ENCODE measurements around the gene FERMT3. TPM values are rescaled to one million over a fixed set of nuclear protein-coding genes. Genes with fewer than 3 reads are reported as not detected.

Gene FERMT3
- total and polyA plus RNA-seq, 9 donors, result 4.9 to 12.2 (median 10.1) TPM

GRCh38 chr11:64255135-64256128, 48.9 kb downstream of the FERMT3 start:
- no peaks in the 10 kb centered on the region for H3K9me3 ChIP-seq (replicated peaks; ENCODE audit: control insufficient read depth, low read depth, low read length)
- H3K27ac ChIP-seq (ENCODE audit: low read length), result no peak overlapping the region
- H3K4me1 ChIP-seq (ENCODE audit: control insufficient read depth, insufficient read depth, low read length), result peaks cover 29% of the 10 kb centered on the region
- DNase-seq, result no peak
- H3K27me3 ChIP-seq (ENCODE audit: control insufficient read depth, insufficient read depth, low read length), result no peaks in the 10 kb centered on the region
- peaks cover 49% of the 10 kb centered on the region for H3K36me3 ChIP-seq (ENCODE audit: control insufficient read depth, insufficient read depth, low read length)
- 88% methylated on average over 28 of the region's 35 CpGs for WGBS (ENCODE audit: insufficient coverage)
- H3K4me3 ChIP-seq (ENCODE audit: low read length), result no peak overlapping the region

DNA sequence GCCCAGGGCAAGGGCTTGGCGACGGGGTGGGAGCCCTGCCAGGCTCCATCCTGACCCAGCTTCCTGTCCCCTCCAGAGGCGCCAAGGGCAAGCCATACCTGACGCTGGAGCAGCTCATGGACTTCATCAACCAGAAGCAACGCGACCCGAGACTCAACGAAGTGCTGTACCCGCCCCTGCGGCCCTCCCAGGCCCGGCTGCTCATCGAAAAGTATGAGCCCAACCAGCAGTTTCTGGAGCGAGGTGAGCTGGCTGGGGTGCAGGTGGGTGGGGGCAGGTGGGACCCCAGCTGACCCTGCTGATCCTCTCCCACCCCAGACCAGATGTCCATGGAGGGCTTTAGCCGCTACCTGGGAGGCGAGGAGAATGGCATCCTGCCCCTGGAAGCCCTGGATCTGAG, 49.8 kb downstream of the FERMT3 start:
- Histone ChIP-seq H3K9me3 (replicated peaks; ENCODE audit: control insufficient read depth, low read depth, low read length) (no peaks in the 10 kb centered on the region), H3K27me3 (ENCODE audit: control insufficient read depth, insufficient read depth, low read length) (no peaks in the 10 kb centered on the region), H3K4me3 (ENCODE audit: low read length) (no peak overlapping the region), H3K4me1 (ENCODE audit: control insufficient read depth, insufficient read depth, low read length) (peaks cover 22% of the 10 kb centered on the region), H3K27ac (ENCODE audit: low read length) (no peak overlapping the region), H3K36me3 (ENCODE audit: control insufficient read depth, insufficient read depth, low read length) (peaks cover 54% of the 10 kb centered on the region)
- DNase-seq, result no peak
- 80% methylated on average over 13 of the region's 15 CpGs for WGBS (ENCODE audit: insufficient coverage)

- no peak for DNase-seq
- no peak overlapping the region for H3K4me3 ChIP-seq (ENCODE audit: low read length)
- H3K9me3 ChIP-seq (replicated peaks; ENCODE audit: control insufficient read depth, low read depth, low read length), result no peaks in the 10 kb centered on the region
- H3K27ac ChIP-seq (ENCODE audit: low read length), result no peak overlapping the region
- 89% methylated on average over 15 of the region's 24 CpGs for WGBS (ENCODE audit: insufficient coverage)
- H3K36me3 ChIP-seq (ENCODE audit: control insufficient read depth, insufficient read depth, low read length), result peaks cover 75% of the 10 kb centered on the region
- H3K4me1 ChIP-seq (ENCODE audit: control insufficient read depth, insufficient read depth, low read length), result peaks cover 4% of the 10 kb centered on the region
- H3K27me3 ChIP-seq (ENCODE audit: control insufficient read depth, insufficient read depth, low read length), result no peaks in the 10 kb centered on the region
Measured at GRCh38 chr11:64258356-64258755, 51.8 kb downstream of the FERMT3 start.

GRCh38 chr11:64258946-64259532, 52.5 kb downstream of the FERMT3 start:
- H3K4me1 ChIP-seq (ENCODE audit: control insufficient read depth, insufficient read depth, low read length), result no peaks in the 10 kb centered on the region
- H3K27me3 ChIP-seq (ENCODE audit: control insufficient read depth, insufficient read depth, low read length), result no peaks in the 10 kb centered on the region
- 89% methylated on average over 32 of the region's 32 CpGs for WGBS (ENCODE audit: insufficient coverage)
- DNase-seq, result no peak
- peaks cover 79% of the 10 kb centered on the region for H3K36me3 ChIP-seq (ENCODE audit: control insufficient read depth, insufficient read depth, low read length)
- H3K27ac ChIP-seq (ENCODE audit: low read length), result no peak overlapping the region
- H3K9me3 ChIP-seq (replicated peaks; ENCODE audit: control insufficient read depth, low read depth, low read length), result no peaks in the 10 kb centered on the region
- no peak overlapping the region for H3K4me3 ChIP-seq (ENCODE audit: low read length)

DNA sequence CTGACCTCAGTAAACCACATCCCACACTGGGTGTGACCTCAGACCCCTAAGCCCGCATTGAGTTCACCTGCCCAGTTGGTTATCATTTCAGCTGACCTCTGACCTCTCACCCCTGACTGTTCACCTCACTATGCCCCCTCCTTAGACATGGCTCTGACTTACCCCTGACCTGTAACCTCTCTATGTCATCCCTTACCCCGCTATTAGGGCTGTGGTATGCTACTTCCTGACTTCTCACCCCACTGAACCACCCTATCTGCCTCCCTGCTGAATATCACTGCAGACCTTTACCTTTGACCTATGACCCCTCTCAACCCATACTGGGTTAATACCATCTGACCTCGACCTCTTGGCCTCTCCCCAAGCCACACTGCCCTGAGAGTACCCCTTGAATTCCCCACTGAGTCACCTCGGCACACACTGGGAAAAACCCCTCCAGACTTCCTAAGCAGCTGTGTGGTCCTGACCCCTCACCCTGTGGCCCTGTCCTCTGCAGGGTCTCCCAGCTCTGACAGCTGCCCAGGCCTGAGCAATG, 53.1 kb downstream of the FERMT3 start:
- WGBS (ENCODE audit: insufficient coverage), result 83% methylated on average over 2 of the region's 4 CpGs
- H3K27me3 ChIP-seq (ENCODE audit: control insufficient read depth, insufficient read depth, low read length), result no peaks in the 10 kb centered on the region
- H3K27ac ChIP-seq (ENCODE audit: low read length), result no peak overlapping the region
- H3K4me3 ChIP-seq (ENCODE audit: low read length), result no peak overlapping the region
- no peak for DNase-seq
- H3K36me3 ChIP-seq (ENCODE audit: control insufficient read depth, insufficient read depth, low read length), result peaks cover 84% of the 10 kb centered on the region
- H3K4me1 ChIP-seq (ENCODE audit: control insufficient read depth, insufficient read depth, low read length), result no peaks in the 10 kb centered on the region
- H3K9me3 ChIP-seq (replicated peaks; ENCODE audit: control insufficient read depth, low read depth, low read length), result no peaks in the 10 kb centered on the region

DNA sequence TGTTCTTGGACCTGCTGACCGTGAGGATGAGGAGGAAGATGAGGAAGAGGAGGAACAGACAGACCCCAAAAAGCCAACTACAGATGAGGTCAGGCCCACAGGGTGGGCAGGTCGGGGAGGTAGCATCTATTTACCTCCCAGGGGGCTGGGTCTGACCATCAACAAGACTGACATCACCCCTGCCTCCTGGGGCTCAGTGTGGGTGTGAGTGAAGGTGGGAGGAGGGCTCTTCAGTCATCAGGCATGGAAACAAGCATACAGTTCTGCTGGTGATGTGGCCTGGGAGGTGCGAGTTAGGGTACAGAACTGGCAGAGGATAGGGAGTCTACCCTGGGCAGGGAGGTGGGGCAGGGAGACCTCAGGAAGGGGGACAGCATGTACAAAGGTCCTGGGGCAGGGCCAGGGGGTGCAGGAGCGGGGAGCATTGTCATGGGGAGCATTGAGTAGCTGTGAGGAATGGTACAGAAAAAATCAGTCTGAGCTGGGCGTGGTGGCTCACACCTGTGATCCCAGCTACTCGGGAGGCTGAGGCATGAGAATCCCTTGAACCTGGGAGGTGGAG, 53.7 kb downstream of the FERMT3 start:
- H3K27ac ChIP-seq (ENCODE audit: low read length), result no peak overlapping the region
- H3K36me3 ChIP-seq (ENCODE audit: control insufficient read depth, insufficient read depth, low read length), result peaks cover 83% of the 10 kb centered on the region
- WGBS (ENCODE audit: insufficient coverage), result 96% methylated on average over 4 of the region's 6 CpGs
- DNase-seq, result no peak
- H3K9me3 ChIP-seq (replicated peaks; ENCODE audit: control insufficient read depth, low read depth, low read length), result no peaks in the 10 kb centered on the region
- H3K4me3 ChIP-seq (ENCODE audit: low read length), result no peak overlapping the region
- H3K27me3 ChIP-seq (ENCODE audit: control insufficient read depth, insufficient read depth, low read length), result no peaks in the 10 kb centered on the region
- H3K4me1 ChIP-seq (ENCODE audit: control insufficient read depth, insufficient read depth, low read length), result no peaks in the 10 kb centered on the region

- H3K9me3 ChIP-seq (replicated peaks; ENCODE audit: control insufficient read depth, low read depth, low read length), result no peaks in the 10 kb centered on the region
- WGBS (ENCODE audit: insufficient coverage), result 92% methylated on average over 15 of the region's 18 CpGs
Measured at GRCh38 chr11:64261556-64262080, 55.1 kb downstream of the FERMT3 start.

DNA sequence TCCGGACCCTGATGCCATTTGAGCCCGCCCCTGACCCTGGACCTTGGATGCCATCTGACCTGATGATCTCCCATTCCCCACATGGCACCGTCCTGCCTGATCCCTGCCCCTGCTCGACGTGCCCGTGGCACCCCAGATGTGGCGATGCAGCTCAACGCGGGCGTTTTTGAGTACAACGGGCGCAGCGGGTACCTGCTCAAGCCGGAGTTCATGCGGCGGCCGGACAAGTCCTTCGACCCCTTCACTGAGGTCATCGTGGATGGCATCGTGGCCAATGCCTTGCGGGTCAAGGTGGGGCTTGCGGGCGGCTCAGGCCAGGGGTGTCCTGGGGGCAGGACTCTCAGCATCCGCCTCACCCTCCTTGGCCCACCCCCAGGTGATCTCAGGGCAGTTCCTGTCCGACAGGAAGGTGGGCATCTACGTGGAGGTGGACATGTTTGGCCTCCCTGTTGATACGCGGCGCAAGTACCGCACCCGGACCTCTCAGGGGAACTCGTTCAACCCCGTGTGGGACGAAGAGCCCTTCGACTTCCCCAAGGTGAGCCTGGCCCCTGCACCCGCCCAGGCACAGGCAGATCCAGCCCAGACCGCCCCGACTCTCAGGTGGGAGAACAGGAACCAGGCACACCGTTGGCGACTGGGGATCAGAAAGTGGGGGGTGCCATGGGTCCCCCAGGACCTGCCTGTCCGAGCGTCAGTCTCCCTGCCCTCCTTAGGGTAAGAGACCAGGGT, 55.9 kb downstream of the FERMT3 start:
- WGBS (ENCODE audit: insufficient coverage), result 91% methylated on average over 40 of the region's 42 CpGs
- Histone ChIP-seq H3K36me3 (ENCODE audit: control insufficient read depth, insufficient read depth, low read length) (peaks cover 82% of the 10 kb centered on the region), H3K9me3 (replicated peaks; ENCODE audit: control insufficient read depth, low read depth, low read length) (no peaks in the 10 kb centered on the region), H3K27ac (ENCODE audit: low read length) (no peak overlapping the region), H3K4me1 (ENCODE audit: control insufficient read depth, insufficient read depth, low read length) (peaks cover 4% of the 10 kb centered on the region), H3K27me3 (ENCODE audit: control insufficient read depth, insufficient read depth, low read length) (no peaks in the 10 kb centered on the region), H3K4me3 (ENCODE audit: low read length) (no peak overlapping the region)
- no peak for DNase-seq

More at GRCh38 chr11:64261556-64262080, 55.1 kb downstream of the FERMT3 start:
- Histone ChIP-seq H3K27me3 (ENCODE audit: control insufficient read depth, insufficient read depth, low read length) (no peaks in the 10 kb centered on the region), H3K4me3 (ENCODE audit: low read length) (no peak overlapping the region), H3K4me1 (ENCODE audit: control insufficient read depth, insufficient read depth, low read length) (no peaks in the 10 kb centered on the region), H3K27ac (ENCODE audit: low read length) (no peak overlapping the region), H3K36me3 (ENCODE audit: control insufficient read depth, insufficient read depth, low read length) (peaks cover 83% of the 10 kb centered on the region)
- DNase-seq, result no peak

DNA sequence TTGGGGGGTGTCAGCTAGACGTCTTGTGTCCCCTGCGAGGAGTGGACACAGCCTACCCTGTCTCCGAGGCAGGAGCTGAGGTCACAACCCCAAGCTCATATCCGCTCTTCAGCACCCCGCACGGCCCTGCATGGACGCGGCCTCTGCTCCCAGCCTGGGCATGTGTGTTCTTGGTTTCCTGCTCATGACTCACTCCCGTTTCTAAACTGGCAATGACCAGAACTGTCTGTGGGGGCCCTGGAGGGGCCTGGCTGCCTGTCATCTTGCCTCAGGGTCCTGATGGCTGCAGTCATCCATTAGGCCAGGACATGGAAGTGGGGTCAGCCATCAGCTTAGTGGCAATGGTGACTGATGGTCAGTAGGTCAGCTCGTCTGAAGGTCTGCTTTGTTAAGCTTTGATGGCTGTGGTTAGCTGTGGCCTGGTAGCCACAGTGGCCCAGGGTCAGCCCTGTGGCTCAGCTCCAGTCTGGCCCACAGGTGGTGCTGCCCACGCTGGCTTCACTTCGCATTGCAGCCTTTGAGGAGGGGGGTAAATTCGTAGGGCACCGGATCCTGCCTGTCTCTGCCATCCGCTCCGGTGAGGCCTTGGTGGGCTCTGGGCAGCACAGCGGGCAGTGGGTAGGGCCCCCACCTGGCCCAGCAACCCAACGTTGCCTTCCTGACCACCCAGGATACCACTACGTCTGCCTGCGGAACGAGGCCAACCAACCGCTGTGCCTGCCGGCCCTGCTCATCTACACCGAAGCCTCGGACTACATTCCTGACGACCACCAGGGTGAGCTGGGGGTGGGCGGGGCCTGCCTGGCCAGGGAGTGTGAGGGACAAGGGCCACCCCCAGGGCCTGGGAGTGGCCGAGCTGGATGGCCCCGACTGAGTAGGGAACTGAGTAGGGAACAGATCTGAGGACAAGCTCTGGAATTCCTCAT, 56.8 kb downstream of the FERMT3 start:
- H3K4me1 ChIP-seq (ENCODE audit: control insufficient read depth, insufficient read depth, low read length), result peaks cover 13% of the 10 kb centered on the region
- peaks cover 79% of the 10 kb centered on the region for H3K36me3 ChIP-seq (ENCODE audit: control insufficient read depth, insufficient read depth, low read length)
- H3K27me3 ChIP-seq (ENCODE audit: control insufficient read depth, insufficient read depth, low read length), result no peaks in the 10 kb centered on the region
- no peak for DNase-seq
- WGBS (ENCODE audit: insufficient coverage), result 61% methylated on average over 18 of the region's 29 CpGs
- no peak overlapping the region for H3K27ac ChIP-seq (ENCODE audit: low read length)
- no peaks in the 10 kb centered on the region for H3K9me3 ChIP-seq (replicated peaks; ENCODE audit: control insufficient read depth, low read depth, low read length)
- H3K4me3 ChIP-seq (ENCODE audit: low read length), result no peak overlapping the region
